Mucosa of descending colon (tissue), 3 donors: Measurements from ENCODE around the gene PHC2. TPM values are rescaled to one million over a fixed set of nuclear protein-coding genes. Genes with fewer than 3 reads are reported as not detected.

Experiments used
- ATAC-seq: fragments of 200-7000 bp; cut with Tn5 transposase; one replicate; pipeline ENCODE4 v1.9.1; 2020; ENCODE audit warnings: mild to moderate bottlenecking, moderate library complexity
- DNase-seq, 3 donors: peaks; one replicate each; pipeline ENCODE4 v3.0.0-alpha.2; 2020
- H3K36me3 ChIP-seq: fragments of 200-600 bp; one replicate; pipeline ENCODE4 v1.8.0; 2021; ENCODE audit warnings: low read depth, mild to moderate bottlenecking
- H3K4me1 ChIP-seq: fragments of 200-600 bp; one replicate; pipeline ENCODE4 v1.8.0; 2021; ENCODE audit warnings: low read depth, mild to moderate bottlenecking
- H3K4me3 ChIP-seq: fragments of 200-600 bp; one replicate; pipeline ENCODE4 v1.8.0; 2021; ENCODE audit warnings: mild to moderate bottlenecking
- H3K9me3 ChIP-seq: fragments of 200-600 bp; one replicate; pipeline ENCODE4 v1.8.0; 2021; ENCODE audit warnings: mild to moderate bottlenecking
- CTCF ChIP-seq: fragments of 200-600 bp; IDR thresholded peaks from one replicate; pipeline ENCODE4 v1.8.0; 2022; ENCODE audit warnings: antibody characterized with exemption, mild to moderate bottlenecking
- intact Hi-C, 2 donors: fragments of 100-400 bp; cut with DNase I in 1 of 2; cut with micrococcal nuclease in 1 of 2; formaldehyde crosslinking; loops; one replicate each; pipeline versions ENCODE4 v1.11.0 to v1.11.1; 2022; cut with DNase I, micrococcal nuclease
- total RNA-seq, 3 donors: library from RNA; stranded (reverse); fragmentation: NEBNext Ultra II Directional in 2 of 3; extraction: Animal tissue kit (Norgen Biotek cat#: 25700) in 2 of 3; gene quantifications; one replicate each; pipeline versions ENCODE4 v1.2.1 to v1.2.4, GENCODE V29; 2021 to 2023
- donor health status: DM: no; HTN: no; CAD: no; lungs with moderate emphysema.
- donor health status: DM: no; HTN: no; CAD: no.
- donor health status: DM: no; HTN: yes; CAD: no.

The PHC2 gene
- total RNA-seq, 3 donors from 2014 or later: 49.5 to 99.0 (median 60.5) TPM

- H3K9me3 ChIP-seq: no peaks in the 10 kb centered on the region
- H3K4me1 ChIP-seq: no peaks in the 10 kb centered on the region
- no peak overlapping the region for H3K4me3 ChIP-seq
- TF ChIP-seq CTCF: no peak
- DNase-seq (no peak), ATAC-seq (no peak)
- intact Hi-C loops: no loop called here
- no peaks in the 10 kb centered on the region for H3K36me3 ChIP-seq
Measured at GRCh38 chr1:33442141-33442540, 11.2 kb upstream of the PHC2 start.

GRCh38 chr1:33441088-33441745, 10.3 kb upstream of the PHC2 start:
- ATAC-seq: peak; percentile 76
- no peak for TF ChIP-seq CTCF

GRCh38 chr1:33439662-33440061, 8.8 kb upstream of the PHC2 start:
- no peaks in the 10 kb centered on the region for H3K4me1 ChIP-seq
- intact Hi-C loops: no loop called here
- no peaks in the 10 kb centered on the region for H3K36me3 ChIP-seq
- H3K9me3 ChIP-seq: no peaks in the 10 kb centered on the region
- no peak overlapping the region for H3K4me3 ChIP-seq
- no peak for TF ChIP-seq CTCF
- DNase-seq (no peak), ATAC-seq (no peak)

More at GRCh38 chr1:33441088-33441745, 10.3 kb upstream of the PHC2 start:
- Histone ChIP-seq H3K4me1 (no peaks in the 10 kb centered on the region), H3K4me3 (no peak overlapping the region), H3K36me3 (no peaks in the 10 kb centered on the region), H3K9me3 (no peaks in the 10 kb centered on the region)
- no peak for DNase-seq
- intact Hi-C loops: no loop called here

GRCh38 chr1:33438364-33439160, 7.7 kb upstream of the PHC2 start:
- intact Hi-C loops: no loop called here
- ATAC-seq (no peak), DNase-seq (no peak)
- no peak for TF ChIP-seq CTCF
- Histone ChIP-seq H3K9me3 (no peaks in the 10 kb centered on the region), H3K4me3 (no peak overlapping the region), H3K36me3 (no peaks in the 10 kb centered on the region), H3K4me1 (no peaks in the 10 kb centered on the region)

- Histone ChIP-seq H3K36me3 (no peaks in the 10 kb centered on the region), H3K4me3 (no peak overlapping the region), H3K9me3 (no peaks in the 10 kb centered on the region), H3K4me1 (peaks cover 5% of the 10 kb centered on the region)
- ATAC-seq (no peak), DNase-seq (no peak)
- no peak for TF ChIP-seq CTCF
- intact Hi-C loops: no loop called here
Measured at GRCh38 chr1:33436557-33437285, 5.8 kb upstream of the PHC2 start.
